GM18505 (cell line): ENCODE results near the gene TTC19.
"Not testable (repeated sequence)": the region's sequence is repeated elsewhere in the genome, so short reads cannot be mapped to it uniquely, and the experiment has no call there.

Experiments used
- ATAC-seq: cut with Tn5 transposase; IDR thresholded peaks from one replicate; pipeline ENCODE4 v1.9.1; 2021; ENCODE audit not compliant: unreplicated experiment
- POLR2A ChIP-seq: IDR thresholded peaks from 4 replicates; pipeline ENCODE4 v1.6.1; 2011; ENCODE audit warnings: borderline replicate concordance; ENCODE audit not compliant: insufficient read depth, insufficient read length; ENCODE audit errors: extremely low read depth

TTC19 gene

DNA sequence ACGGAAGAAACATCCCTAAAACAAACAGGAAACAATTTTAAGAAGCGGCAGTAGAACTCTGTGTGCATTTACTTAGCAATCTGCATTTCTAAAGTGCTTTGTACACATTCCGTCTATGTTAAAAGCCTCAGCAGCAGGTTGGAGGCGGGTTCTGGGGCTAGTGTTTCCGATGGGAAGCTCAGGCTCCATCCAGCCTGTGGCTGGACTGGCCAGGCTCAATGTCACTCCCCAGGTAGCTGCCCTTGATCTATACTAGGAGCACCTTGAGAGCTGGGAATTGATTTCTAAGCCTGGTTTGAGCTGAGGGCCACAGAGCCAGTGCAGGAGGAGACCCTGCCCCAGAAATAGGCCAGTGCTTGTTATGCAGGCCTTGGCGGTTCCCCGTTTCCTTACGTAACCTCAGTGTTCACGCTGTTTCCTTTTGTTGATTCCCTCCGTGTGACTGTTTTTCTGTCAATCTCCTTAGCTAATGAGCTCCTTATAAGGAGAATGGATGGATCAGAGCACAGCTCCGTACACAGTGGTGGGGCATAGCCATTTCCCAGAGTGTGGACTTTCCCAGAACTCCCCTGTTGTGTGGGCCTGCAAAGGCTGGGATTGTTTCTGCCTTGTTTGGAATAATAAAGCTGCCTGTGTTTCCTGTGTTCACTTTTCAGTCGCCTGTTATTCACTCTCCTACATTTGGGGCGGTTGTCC, 33.3 kb upstream of the TTC19 start:
- no peak for ATAC-seq
- TF ChIP-seq POLR2A, result no peak

DNA sequence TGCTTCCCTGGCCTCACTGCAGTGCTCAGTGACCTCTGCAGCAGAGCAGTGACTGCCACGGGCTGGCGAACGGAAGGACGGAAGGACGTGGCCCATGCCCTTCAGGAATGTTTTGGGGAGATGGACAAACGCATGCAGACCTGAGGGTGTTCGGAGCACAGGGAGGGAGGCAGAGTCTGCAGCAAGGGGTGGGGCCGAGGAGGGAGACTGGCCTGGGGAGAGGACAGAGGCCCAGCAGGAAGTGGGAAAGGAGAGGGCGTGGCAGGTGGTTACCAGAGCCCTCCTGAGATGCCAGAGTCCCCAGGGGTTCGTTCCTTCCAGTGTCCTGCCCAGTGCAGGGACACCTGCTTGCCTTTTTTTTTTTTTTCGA, 32.8 kb upstream of the TTC19 start:
- no peak for TF ChIP-seq POLR2A
- no peak for ATAC-seq

DNA sequence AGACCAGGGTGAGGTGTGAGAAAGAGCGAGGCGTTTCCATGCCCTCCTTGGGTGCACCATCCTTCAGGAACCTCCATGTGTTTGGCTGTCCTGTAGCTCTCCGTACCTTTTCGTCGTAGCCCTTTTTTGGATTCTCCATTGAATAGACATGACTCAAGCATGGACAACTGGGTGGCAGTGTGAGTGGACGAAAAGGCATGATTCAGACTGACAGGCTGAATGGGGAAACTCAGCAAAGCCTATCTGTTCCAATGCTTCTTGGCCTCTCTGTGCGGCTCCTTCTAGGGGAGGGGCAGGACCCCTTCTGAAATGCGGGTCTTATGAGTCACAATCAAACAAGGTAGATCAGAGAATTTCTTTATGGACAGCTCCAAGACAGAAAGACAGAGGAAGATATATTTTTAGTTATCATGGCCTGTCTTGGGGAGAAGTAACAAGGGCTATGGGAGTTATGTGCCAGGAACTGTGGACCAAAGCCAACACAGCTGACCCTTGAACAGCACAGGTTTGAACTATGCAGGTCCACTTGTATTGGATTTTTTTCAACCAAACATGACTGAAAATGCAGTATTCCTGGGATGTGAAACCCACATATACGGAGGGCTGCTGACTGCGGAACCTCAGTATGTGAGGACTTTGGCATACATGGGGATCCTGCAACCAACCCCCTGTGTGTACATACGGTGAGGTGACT, 31.8 kb upstream of the TTC19 start:
- ATAC-seq, result no peak
- TF ChIP-seq POLR2A, result no peak

DNA sequence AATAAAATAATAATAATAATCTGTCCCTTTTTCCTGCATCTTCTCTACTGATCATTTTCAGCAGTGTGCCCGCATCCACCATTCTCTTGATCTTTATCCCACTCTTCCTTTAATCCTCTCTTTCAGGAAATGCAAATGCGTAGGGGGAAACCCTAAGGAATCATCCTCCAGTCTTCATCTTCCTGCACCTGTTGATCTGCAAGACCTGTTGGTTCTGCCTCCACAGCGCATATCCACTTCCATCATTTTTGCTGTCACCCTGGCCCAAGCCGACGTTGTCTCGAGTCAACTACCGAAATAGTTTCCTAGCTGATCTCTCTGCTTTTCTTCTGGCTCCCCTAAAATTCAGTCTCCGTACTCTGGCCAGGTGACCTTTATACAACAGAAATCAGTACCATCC, 30.2 kb upstream of the TTC19 start:
- TF ChIP-seq POLR2A, result no peak
- no peak for ATAC-seq

DNA sequence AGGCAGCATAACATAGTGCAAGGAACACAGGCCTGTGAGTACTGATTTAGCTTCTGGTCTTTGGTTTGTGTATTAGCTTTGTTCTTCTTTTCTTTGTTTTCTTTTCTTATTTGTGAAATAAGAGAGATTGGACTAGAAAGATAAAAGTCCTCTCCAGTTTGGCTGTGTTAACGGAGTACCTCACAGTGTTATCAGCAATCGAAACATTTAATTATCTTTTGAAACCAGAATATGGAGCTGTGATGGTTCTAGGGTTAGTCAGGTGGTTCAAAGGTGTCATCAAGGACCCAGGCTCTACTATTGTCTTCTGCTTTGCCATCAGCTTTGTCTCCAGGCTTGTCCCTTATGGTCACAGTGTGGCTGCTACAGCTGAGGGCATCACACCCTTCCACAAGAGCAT, 29.1 kb upstream of the TTC19 start:
- ATAC-seq, result no peak
- no peak for TF ChIP-seq POLR2A

DNA sequence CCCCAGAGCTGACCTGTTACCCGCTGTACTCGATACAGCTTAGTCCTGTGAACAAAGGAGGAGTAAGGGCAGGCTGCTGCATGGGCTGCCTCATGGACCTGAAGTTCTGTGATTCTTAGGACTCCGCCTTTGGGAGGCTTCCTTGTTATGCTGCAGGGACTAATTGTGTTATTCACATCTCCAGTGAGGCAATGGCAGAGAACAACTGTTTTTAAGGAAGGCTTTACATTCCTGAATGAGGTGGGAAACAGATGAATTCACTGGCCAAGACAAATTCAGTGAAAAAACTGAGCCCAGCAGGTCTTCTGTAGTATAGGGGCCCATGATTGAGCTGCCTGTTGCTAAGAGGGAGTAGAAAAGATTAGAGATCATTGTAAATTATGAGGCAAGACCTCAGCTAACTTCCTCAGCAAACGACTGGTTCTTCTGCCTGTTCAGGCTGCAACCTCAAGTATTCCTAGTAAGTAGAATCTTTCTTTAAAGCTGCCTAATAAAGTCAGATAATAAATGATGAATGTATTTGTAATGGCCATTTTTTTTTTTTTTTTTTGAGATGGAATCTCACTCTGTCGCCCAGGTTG, 28.4 kb upstream of the TTC19 start:
- no peak for TF ChIP-seq POLR2A
- no peak for ATAC-seq

- TF ChIP-seq POLR2A, result no peak
- ATAC-seq, result no peak
Observed at GRCh38 chr17:15971882-15972281, 27.7 kb upstream of the TTC19 start.

DNA sequence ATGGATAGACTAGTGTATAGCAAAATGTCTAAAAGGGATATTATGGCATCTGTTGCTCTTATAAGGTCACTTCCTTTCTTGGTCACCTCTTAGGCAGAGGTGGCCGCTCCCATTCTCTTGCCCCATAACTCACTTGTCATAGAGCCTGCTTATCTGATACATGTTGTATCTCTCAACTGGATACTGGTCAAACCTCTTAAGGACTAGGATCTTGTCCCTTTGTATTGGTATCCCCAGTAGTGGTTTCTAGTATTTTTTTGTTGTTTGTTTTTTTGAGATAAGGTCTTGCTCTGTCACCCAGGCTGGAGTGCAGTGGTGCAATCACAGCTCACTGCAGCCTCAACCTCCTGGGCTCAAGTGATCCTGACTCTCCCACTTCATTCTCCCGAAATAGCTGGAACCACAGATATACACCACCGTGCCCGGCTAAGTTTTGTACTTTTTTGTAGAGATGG, 27.1 kb upstream of the TTC19 start:
- no peak for ATAC-seq
- TF ChIP-seq POLR2A, result no peak

- TF ChIP-seq POLR2A, result no peak
- ATAC-seq, result no peak
Observed at GRCh38 chr17:15973016-15973415, 26.6 kb upstream of the TTC19 start.

DNA sequence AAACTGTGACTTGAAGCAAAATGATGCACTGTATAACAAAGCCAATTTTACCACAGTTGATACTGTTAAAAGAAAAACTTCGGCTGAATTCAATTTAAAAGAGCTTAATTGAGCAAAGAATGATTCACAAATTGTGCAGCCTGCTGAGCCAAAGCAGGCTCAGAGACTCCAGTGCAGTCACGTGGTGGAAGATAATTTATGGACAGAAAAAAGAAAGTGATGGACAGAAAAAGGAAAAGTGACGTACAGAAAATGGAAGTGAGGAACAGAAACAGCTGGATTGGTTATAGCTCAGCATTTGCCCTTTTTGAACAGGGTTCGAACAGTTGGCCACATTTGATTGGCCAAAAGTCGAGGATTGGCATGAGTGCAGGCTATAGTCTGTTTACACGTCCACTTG, 25.8 kb upstream of the TTC19 start:
- TF ChIP-seq POLR2A, result no peak
- ATAC-seq, result no peak

GRCh38 chr17:15977894-15978293, 21.7 kb upstream of the TTC19 start:
- no peak for ATAC-seq
- TF ChIP-seq POLR2A, result no peak

GRCh38 chr17:15978606-15979005, 21.0 kb upstream of the TTC19 start:
- ATAC-seq, result no peak

GRCh38 chr17:15979013-15979412, 20.6 kb upstream of the TTC19 start:
- ATAC-seq, result not testable (repeated sequence)

More at GRCh38 chr17:15978606-15979005, 21.0 kb upstream of the TTC19 start:
- TF ChIP-seq POLR2A, result no peak

DNA sequence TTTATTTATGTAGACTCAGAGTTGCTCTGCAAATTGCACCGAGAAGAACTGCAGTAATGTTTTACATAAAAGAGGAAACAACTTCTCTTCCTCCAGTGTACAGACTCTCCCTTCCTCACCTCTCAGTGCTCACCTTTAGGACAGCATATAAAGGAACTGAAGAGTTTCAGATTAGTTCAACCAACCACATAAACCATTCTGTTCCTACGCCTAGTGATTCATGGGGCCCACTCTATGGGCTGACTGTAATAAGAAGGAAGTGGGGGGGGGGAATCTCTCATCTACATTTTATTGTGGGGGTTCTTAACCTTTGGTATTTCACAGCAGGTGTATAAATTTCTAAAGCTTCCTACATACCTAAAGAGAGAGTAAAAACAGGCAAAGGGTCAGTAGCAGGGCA, 18.4 kb upstream of the TTC19 start:
- no peak for TF ChIP-seq POLR2A
- peak; percentile 84 for ATAC-seq

DNA sequence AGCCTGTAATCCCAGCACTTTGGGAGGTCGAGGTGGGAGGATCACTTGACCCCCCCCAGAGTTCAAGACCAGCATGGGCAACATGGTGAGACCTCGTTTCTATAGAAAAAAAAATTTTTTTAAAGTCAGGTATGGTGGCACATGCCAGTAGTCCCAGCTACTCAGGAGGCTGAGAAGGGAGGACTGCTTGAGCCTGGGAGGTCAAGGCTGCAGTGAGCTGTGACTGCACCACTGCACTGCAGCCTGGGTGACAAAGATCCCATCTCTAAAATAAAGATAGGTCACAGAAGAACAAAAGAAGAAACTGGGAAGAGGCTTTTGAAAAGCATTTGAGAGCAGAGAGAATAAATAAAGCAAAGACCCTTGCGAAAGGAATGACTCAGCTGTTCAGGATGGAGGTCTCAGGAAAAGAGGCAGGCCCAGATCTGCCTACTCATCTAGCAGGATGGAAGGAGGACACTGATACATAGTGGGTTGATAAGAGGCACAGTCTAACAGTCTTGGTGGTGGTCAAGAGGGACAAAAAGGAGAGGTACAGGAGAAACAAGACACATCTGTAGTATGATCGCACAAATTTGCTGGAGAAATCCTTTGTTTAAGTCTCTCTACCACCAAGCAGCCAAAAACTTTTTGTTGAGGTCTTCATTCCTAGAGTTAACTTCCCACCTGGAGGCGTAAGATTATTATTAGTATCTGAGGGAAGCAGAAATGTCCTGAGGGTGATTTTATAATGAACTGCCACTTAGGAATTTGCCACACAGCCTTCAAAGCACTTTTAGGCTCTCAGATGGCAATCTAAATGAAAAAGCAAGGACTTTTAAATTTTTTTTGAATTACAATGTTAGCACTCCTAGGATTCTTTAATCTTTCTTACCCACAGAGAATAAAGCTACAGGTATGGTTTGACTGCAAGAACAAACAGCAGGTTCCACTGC, 17.7 kb upstream of the TTC19 start:
- ATAC-seq, result peak; percentile 4
- TF ChIP-seq POLR2A, result no peak
